Hepatocyte (in vitro differentiated cells): Measurements from ENCODE around the gene CYSRT1.

ENCODE experiments used
- EZH2 ChIP-seq: fragments of 200-600 bp; sonication (generic); IDR thresholded peaks from 2 replicates; pipeline ENCODE4 v1.6.1; 2016; ENCODE audit warnings: antibody characterized with exemption, mild to moderate bottlenecking, borderline replicate concordance
- TF ChIP-seq, protein P1 (sequence below): fragments of 200-600 bp; sonication (generic); IDR thresholded peaks from 2 replicates; pipeline ENCODE4 v1.5.1; 2016; ENCODE audit warnings: antibody characterized with exemption, mild to moderate bottlenecking; ENCODE audit not compliant: poor library complexity

DNA sequence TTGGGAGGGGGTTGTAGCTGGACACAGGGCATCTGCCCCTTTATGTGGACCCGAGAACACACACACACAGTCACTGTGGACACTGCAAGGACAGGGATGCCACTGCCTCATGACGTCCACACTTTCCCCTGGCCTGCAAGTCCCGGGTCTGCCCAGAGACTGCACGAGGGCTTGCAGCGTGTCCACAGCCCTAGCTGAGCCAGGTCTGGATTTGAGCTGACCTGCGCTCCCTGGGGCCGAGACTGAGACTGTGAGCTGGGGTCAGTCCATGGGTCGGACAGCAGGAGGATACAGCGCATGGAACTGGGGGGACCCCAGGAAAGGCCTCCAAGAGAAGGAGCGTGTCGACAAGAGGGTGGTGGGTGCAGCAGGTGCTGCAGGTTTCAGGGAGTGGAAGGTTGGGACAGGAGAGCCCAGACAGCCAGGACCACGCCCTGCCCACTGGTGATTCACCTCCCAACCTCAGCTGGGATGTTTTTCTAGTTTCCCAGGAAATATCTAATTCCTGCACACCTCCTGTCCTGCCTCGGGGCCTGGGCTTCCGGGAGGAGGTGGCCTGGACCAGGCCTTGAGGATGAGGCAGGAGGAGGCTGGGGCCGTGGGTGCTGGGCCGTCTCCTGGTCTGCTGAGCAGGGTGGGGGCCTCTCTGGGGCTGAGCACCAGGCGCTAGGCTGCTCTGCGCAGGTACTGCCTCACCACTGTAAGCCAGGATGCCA, 1.5 kb downstream of the CYSRT1 start:
- TF ChIP-seq, protein P1, sequence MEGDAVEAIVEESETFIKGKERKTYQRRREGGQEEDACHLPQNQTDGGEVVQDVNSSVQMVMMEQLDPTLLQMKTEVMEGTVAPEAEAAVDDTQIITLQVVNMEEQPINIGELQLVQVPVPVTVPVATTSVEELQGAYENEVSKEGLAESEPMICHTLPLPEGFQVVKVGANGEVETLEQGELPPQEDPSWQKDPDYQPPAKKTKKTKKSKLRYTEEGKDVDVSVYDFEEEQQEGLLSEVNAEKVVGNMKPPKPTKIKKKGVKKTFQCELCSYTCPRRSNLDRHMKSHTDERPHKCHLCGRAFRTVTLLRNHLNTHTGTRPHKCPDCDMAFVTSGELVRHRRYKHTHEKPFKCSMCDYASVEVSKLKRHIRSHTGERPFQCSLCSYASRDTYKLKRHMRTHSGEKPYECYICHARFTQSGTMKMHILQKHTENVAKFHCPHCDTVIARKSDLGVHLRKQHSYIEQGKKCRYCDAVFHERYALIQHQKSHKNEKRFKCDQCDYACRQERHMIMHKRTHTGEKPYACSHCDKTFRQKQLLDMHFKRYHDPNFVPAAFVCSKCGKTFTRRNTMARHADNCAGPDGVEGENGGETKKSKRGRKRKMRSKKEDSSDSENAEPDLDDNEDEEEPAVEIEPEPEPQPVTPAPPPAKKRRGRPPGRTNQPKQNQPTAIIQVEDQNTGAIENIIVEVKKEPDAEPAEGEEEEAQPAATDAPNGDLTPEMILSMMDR, result no peak
- TF ChIP-seq EZH2, result no peak
